Mucosa of rectum (tissue), 2 donors: ENCODE results near the gene EFEMP1.

ENCODE experiments used
- H3K27ac ChIP-seq, 2 donors: one replicate each; pipeline ENCODE4 v1.7.0; 2013; ENCODE audit warnings: inconsistent platforms in 2 of 2, low read depth in 2 of 2, low read length in 2 of 2
- H3K27me3 ChIP-seq, 2 donors: one replicate each; pipeline ENCODE4 v1.7.0; 2013; ENCODE audit warnings: low read length in 2 of 2; ENCODE audit not compliant: control insufficient read depth in 2 of 2, insufficient read depth in 2 of 2
- H3K36me3 ChIP-seq, 2 donors: one replicate each; pipeline ENCODE4 v1.7.0; 2013; ENCODE audit warnings: low read length in 2 of 2; ENCODE audit not compliant: control insufficient read depth in 2 of 2, insufficient read depth in 2 of 2
- H3K4me1 ChIP-seq, 2 donors: one replicate each; pipeline ENCODE4 v1.7.0; 2013; ENCODE audit warnings: low read length in 2 of 2, mild to moderate bottlenecking in 1 of 2; ENCODE audit not compliant: control insufficient read depth in 2 of 2, insufficient read depth in 2 of 2
- H3K4me3 ChIP-seq, 2 donors: one replicate each; pipeline ENCODE4 v1.7.0; 2013; ENCODE audit warnings: low read length in 2 of 2
- H3K9ac ChIP-seq, 2 donors: one replicate each; pipeline ENCODE4 v1.7.0; 2013; ENCODE audit warnings: low read length in 2 of 2, low read depth in 1 of 2, mild to moderate bottlenecking in 1 of 2
- H3K9me3 ChIP-seq, 2 donors: one replicate each; pipeline ENCODE4 v1.7.0; 2013; ENCODE audit warnings: low read length in 2 of 2; ENCODE audit not compliant: control insufficient read depth in 2 of 2
- donor health status: healthy.
- donor health status: Normal muscosa, but diverticular disease.

Gene EFEMP1

DNA sequence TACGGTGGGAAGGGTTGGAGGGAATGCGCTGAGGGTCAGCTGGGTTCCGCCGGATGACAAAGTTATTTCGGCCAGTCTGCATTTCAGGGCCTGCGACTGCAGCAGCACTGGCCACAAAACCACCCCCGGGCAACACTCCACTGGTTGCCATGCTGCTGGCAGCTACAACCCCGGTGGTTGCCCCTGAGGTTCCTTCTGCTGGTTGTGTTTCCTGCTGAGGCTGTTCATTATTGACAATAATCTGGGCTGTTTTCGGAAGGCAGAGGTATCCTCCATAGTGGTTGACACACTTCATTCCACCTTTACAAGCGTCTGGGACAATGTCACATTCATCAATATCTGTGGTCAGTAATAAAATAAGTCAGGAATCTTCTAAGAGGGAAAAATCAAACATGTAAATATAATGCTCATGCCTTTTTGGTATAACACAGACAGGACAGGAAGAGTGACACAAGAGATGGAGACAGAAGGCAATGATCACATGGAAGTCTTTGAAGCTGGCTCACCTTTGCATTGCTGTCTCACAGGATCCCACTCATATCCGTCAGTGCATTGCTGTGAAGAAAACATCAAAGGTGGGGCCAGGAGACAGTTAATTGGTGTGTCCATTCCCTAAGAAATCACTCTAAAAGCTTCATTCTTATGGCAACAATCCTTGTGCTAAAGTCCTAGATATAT is 5.7 kb downstream of the EFEMP1 start:
- H3K4me1 ChIP-seq: no peaks in the 10 kb centered on the region
- H3K9ac ChIP-seq: no peak overlapping the region
- H3K27ac ChIP-seq: no peak overlapping the region
- H3K36me3 ChIP-seq: no peaks in the 10 kb centered on the region
- peaks cover 6 to 7% of the 10 kb centered on the region in 2 donors for H3K27me3 ChIP-seq
- no peak overlapping the region for H3K4me3 ChIP-seq
- no peaks in the 10 kb centered on the region for H3K9me3 ChIP-seq

DNA sequence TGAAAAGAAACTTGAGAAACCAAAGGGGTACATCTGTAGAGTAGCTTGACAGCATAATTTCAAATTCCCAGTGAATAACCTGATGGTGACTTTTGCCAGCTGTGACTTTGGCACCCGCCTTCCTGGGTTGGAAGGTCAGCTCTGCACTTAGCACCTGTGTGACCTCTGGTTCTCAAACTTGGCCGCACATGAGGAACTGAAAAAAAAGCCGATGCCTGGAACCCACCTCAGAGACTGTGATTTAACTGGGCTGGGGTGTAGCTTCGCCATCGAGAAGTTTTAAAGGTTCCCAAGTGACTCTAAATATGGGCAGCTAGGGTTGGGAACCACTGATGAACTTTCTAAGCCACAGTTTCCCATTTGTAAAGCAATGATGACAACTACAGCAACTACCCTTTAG is 6.5 kb downstream of the EFEMP1 start:
- Histone ChIP-seq H3K4me3 (no peak overlapping the region), H3K27me3 (peaks cover 1 to 2% of the 10 kb centered on the region in 2 donors), H3K9me3 (no peaks in the 10 kb centered on the region), H3K9ac (no peak overlapping the region), H3K4me1 (no peaks in the 10 kb centered on the region), H3K36me3 (no peaks in the 10 kb centered on the region), H3K27ac (no peak overlapping the region)

DNA sequence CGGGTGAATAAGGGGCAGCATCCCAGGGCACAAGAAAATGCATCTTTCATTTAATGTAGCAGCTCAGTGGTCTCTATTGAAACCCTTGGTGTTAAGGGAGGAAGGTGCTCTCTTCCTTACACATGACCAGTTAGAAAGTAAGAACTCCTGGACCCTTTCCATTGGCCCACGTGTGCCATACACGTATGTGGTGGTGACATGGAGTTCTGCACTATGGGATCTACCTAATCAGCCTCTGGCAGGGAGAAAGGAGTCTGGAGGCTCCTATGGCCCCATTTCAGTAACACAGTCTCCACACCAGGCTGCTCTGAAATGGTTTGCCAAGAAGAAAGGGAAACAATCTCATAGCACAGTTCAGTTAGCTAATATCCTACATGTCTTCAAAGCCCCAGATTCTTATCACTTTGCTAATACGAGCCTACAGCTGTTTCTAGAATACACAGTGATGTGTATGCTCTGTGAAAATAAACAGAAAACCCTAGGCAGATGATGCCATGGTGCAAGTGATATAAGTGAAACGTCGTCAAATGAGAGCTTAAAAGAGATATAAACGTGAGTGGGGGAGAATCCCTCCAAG is 7.0 kb downstream of the EFEMP1 start:
- H3K9ac ChIP-seq: no peak overlapping the region
- no peak overlapping the region for H3K4me3 ChIP-seq
- no peaks in the 10 kb centered on the region for H3K9me3 ChIP-seq
- no peaks in the 10 kb centered on the region for H3K4me1 ChIP-seq
- no peaks in the 10 kb centered on the region for H3K27me3 ChIP-seq
- H3K27ac ChIP-seq: no peak overlapping the region
- H3K36me3 ChIP-seq: no peaks in the 10 kb centered on the region

DNA sequence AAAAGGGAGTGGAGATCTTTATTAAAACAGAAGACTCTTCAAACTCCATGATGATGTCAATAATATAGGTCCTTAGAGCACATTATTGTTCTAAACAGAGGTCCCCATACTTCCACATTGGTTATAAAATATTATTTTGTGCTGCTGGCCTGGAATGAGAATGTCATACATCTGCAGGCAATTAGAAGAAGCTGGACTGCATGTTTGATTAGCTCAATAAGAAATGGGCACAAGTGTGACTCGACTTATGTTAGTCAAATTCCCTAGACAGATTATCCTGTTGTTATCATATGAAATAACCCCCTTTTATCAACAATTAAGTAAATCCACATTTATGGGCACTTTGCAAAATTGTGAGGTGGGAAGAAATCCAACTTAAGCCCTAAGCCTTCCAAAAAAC is 8.8 kb downstream of the EFEMP1 start:
- H3K4me1 ChIP-seq: no peaks in the 10 kb centered on the region
- H3K36me3 ChIP-seq: no peaks in the 10 kb centered on the region
- H3K4me3 ChIP-seq: no peak overlapping the region
- H3K9ac ChIP-seq: no peak overlapping the region
- H3K9me3 ChIP-seq: no peaks in the 10 kb centered on the region
- H3K27me3 ChIP-seq: no peaks in the 10 kb centered on the region
- H3K27ac ChIP-seq: no peak overlapping the region

DNA sequence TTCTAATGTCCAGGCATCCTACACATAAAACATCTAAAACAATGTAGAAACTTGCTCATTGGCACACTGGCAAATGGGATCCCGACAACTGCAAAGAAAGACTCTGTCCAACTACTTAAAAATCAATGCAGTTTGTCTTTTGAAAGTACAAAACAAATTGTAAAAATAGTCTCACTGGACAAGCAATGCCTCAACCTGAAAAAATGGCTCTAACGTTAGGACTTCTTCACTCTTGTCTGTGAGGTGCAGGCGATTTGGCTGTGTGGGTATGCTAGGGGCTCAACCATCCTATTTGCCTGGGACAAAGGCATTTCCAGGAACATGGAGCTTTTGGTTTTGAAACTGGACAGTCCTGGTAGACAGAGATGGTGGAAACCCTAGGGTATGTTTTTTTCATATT is 10.7 kb downstream of the EFEMP1 start:
- Histone ChIP-seq H3K9me3 (no peaks in the 10 kb centered on the region), H3K4me1 (no peaks in the 10 kb centered on the region), H3K27me3 (no peaks in the 10 kb centered on the region), H3K36me3 (no peaks in the 10 kb centered on the region), H3K27ac (no peak overlapping the region), H3K9ac (no peak overlapping the region), H3K4me3 (no peak overlapping the region)

DNA sequence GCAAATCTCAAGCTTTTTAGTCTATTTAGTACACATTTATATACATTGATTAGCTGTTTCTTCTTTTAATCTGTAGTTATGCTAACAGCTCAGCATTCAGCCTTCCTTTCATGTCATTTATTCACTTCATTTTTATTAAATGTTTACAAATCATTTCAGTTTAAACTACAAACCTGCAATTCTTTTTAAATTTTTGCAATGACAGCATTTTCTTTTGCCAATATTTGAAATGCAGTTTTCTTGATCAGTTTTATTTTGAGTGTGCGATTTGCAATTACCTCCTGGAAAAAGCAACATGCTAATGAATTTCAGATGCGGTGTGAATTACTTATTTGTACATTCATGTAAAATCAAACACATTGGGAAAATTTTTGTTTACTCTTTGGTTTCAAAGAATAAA is 13.5 kb downstream of the EFEMP1 start:
- Histone ChIP-seq H3K4me1 (no peaks in the 10 kb centered on the region), H3K27ac (no peak overlapping the region), H3K9ac (no peak overlapping the region), H3K27me3 (no peaks in the 10 kb centered on the region), H3K36me3 (no peaks in the 10 kb centered on the region), H3K9me3 (no peaks in the 10 kb centered on the region), H3K4me3 (no peak overlapping the region)

DNA sequence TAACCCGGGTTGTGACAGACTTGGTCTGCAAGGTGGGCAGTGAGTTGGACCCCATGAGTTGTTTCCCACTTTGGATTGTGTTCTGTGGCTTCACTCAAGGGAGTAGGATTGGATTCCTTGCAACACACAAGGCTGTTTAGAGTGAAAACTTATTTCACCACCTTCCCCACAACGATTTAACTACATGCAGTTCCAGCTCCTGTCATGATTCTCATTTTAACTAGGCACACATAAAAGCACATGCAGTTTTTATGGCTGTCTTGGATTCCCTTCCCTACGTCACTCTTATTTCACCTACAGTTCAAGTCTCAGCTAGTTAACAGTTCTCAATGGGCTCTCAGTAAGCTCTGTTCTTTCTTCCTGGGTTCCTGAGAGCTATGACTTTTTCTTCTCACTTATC is 15.9 kb downstream of the EFEMP1 start:
- no peak overlapping the region for H3K9ac ChIP-seq
- no peaks in the 10 kb centered on the region for H3K9me3 ChIP-seq
- H3K4me3 ChIP-seq: no peak overlapping the region
- H3K4me1 ChIP-seq: no peaks in the 10 kb centered on the region
- H3K27me3 ChIP-seq: no peaks in the 10 kb centered on the region
- no peak overlapping the region for H3K27ac ChIP-seq
- no peaks in the 10 kb centered on the region for H3K36me3 ChIP-seq

DNA sequence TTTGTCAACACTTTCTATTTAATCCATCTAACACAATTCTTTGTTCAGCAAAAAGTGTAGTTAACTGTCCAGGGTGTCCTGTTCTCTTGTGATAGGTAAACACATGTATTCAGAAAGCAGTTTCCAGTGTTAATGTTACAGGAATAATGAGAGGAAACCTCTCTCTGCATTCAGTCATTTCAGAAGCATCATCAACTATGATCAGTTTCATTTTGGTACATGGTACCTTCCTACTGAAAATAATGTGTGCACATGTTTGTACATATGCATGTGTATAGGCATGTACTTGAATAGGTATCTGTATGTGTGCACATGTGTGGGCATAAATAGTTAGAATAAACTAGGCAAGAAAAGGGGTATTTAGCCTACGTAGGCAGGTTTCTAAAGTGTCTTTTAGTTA is 16.6 kb downstream of the EFEMP1 start:
- Histone ChIP-seq H3K9ac (no peak overlapping the region), H3K9me3 (no peaks in the 10 kb centered on the region), H3K4me3 (no peak overlapping the region), H3K27me3 (no peaks in the 10 kb centered on the region), H3K4me1 (no peaks in the 10 kb centered on the region), H3K27ac (no peak overlapping the region), H3K36me3 (no peaks in the 10 kb centered on the region)

DNA sequence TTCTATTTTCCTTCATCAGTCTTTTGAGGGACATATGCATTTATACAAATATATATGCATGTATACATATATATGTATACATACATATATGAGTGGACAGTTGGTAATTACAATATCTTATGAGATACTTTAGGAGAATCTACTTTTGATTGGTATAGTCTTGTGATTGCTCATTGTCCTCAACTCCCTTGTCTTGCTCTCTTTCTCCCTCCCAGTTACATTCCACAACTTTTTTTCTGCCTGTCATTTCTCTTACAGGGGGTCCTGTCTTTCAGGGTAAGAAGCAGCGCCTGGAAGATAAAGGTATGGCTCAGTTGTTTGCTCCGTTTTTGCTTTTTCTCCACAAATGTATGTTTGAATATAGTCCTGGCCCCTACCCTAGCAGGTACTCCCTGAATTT is 19.9 kb downstream of the EFEMP1 start:
- no peaks in the 10 kb centered on the region for H3K27me3 ChIP-seq
- no peaks in the 10 kb centered on the region for H3K36me3 ChIP-seq
- no peak overlapping the region for H3K4me3 ChIP-seq
- no peak overlapping the region for H3K27ac ChIP-seq
- H3K9me3 ChIP-seq: no peaks in the 10 kb centered on the region
- no peak overlapping the region for H3K9ac ChIP-seq
- no peaks in the 10 kb centered on the region for H3K4me1 ChIP-seq

DNA sequence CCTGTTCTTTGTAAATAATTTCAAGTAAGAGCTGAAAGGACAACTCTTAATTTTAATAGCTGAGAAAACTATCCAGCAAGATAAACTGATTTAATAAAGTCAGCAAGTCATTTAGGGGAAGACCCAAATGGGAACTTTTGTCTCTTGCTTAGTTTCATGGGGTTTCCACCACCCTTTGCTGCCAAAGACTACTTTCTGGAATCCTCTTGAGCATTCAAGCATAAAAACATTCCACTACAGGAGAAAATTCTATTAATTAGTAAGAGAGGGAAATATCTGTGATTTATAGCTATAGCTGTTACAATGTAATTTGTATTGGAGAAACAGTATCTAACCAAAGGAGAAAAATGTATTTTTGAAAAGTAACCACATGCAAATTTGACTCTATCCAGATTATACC is 20.6 kb downstream of the EFEMP1 start:
- H3K4me3 ChIP-seq: no peak overlapping the region
- no peaks in the 10 kb centered on the region for H3K9me3 ChIP-seq
- no peaks in the 10 kb centered on the region for H3K4me1 ChIP-seq
- no peaks in the 10 kb centered on the region for H3K36me3 ChIP-seq
- H3K27ac ChIP-seq: no peak overlapping the region
- H3K9ac ChIP-seq: no peak overlapping the region
- no peaks in the 10 kb centered on the region for H3K27me3 ChIP-seq
